GM18508 (cell line): ENCODE data around the gene CBR4.
A peak's percentile ranks its signal among the peaks of the same experiment; 100 is the strongest.

Experiments
- ATAC-seq: cut with Tn5 transposase; IDR thresholded peaks from one replicate; pipeline ENCODE4 v1.9.1; 2021; ENCODE audit warnings: moderate number of reproducible peaks; ENCODE audit not compliant: insufficient read depth, unreplicated experiment

CBR4 gene

DNA sequence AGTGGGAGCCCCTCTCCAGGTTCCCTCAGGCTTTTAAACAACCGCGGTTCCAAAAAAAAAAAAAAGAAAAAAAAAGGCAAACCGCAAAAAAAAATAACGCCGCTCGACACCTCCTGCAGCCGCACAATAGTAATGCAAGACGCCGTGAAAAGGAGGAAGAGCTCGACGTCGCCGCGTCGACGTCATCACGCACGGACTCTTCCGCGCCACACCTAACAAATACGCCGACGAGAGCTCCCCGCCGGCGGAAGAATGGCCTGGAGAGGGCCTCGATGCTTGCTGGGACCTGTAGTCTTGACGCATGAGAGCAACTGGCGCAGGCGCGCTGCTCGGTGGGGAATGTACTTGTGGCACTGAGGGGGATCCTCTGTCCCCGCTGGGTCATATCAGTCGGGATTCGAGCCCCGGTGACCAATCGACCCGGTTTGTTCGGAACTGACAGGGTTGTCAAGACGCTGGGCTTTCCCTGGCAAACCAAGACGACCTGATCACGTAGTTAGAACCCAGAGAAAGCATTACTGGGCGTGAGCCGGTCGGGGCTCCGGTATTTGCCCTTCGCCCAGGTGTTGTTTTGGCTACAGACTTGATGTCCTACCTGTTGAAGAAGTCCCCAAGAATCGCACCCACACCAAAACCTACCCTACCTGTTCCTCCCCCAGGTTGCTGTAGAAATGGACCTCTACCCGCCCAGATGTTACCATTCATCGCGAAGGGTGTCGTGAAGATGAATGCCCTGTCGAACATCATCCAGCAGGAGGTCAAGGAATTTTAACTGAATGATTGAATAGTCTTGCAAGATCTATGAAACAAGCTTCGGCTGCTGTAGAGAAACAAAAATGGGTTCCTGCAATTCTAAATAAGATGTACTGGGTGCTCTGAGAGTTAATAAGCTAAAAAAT, at the start of gene CBR4:
CBR4 (minus strand) TSS at position 131 of the 899 bp plus-strand sequence. CDS start 166 bp downstream, outside the sequence.
- peak; percentile 96 for ATAC-seq

DNA sequence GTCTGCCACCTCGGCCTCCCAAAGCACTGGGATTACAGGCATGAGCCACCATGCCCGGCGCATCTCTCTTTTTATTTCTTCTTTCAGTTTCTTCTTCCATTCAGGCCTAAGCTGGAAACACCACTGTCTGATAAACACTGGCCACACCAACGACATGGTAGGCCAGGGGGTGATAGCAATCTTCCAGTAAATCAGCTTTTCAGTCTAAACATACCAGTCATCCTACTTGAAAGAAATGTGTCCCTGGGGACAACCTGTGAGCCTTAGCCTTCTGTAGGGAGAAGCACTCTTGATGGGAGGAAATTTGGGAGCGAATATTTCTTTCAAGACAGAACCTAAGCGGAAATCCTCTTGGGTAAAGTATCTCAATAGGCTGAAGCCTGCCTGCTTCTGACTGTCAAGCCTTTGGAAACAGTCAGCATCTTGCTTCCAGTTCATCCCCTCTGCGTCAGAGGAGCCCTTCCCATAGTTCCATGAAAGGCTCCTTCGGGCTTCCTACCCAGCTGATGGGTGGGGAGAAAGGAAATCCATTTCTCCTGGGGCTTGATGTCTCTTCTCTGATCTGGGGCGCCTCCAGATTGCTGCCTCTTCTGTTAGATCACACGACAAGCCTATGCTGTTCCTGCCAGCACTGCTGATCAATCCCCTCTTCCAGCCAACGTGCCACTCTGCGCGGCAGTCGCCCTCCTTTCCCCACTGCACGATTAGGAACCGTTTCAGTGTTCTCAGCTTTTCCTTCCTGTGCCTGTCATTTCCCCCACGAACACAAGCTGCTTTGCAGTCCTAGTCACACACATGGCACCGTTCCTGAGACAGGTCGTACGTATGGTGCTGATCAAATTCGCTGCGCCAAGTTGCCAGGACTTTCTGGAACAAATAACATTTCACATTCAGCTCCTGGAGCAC, 49.5 kb upstream of the CBR4 start:
- no peak for ATAC-seq

DNA sequence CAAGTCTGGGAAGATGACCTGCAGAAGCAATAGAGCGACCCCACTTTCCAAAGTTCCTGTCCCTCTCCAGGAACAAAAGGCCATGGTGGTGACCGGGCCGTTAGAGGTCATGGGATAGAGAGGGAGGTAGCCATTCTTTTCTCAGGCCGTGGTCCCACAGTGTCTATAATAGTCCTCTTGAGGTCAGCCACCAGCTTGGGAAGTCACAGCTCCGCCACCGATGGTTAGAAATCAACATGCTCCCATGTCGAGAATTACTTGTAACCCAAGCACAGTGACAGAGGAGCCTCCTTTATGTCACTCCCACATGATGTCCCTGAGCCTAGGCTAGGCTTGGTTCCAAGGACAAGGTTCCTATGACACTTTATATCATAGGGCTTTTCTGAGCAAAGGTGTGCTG, 48.3 kb upstream of the CBR4 start:
- ATAC-seq = no peak

DNA sequence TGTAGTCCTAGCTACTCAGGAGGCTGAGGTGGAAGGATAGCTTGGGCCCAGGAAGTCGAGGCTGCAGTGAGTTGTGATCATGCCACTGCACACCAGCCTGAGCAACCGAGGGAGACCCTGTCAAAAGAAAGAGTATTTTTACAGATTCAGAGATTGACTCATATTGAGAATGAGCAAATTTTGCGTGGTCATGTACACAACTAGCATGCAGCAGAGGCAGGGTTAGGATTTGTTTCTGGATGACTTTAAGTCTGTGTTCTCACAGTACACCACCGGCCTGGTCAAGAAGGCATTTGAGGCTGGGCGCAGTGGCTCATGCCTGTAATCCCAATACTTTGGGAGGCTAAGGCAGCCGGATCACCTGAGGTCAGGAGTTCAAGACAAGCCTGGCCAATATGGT, 44.8 kb upstream of the CBR4 start:
- ATAC-seq = peak; percentile 86

DNA sequence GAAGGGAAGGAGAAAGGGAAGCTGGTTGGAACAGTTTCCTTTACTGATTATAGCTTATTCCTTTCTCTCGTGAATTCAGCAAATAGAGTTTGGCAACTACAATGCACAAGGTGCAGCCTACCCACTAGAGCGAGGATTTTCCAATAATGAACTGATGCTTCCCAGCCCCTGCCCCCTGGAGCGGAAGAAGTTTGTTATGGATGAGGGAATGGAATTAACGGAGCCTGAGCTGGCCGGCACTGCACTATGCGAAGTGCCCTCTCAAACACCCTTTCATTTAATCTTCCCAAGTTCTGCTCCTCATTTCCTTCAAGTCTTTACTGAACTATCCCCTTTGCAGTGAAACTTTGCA, 42.5 kb upstream of the CBR4 start:
- ATAC-seq = no peak

DNA sequence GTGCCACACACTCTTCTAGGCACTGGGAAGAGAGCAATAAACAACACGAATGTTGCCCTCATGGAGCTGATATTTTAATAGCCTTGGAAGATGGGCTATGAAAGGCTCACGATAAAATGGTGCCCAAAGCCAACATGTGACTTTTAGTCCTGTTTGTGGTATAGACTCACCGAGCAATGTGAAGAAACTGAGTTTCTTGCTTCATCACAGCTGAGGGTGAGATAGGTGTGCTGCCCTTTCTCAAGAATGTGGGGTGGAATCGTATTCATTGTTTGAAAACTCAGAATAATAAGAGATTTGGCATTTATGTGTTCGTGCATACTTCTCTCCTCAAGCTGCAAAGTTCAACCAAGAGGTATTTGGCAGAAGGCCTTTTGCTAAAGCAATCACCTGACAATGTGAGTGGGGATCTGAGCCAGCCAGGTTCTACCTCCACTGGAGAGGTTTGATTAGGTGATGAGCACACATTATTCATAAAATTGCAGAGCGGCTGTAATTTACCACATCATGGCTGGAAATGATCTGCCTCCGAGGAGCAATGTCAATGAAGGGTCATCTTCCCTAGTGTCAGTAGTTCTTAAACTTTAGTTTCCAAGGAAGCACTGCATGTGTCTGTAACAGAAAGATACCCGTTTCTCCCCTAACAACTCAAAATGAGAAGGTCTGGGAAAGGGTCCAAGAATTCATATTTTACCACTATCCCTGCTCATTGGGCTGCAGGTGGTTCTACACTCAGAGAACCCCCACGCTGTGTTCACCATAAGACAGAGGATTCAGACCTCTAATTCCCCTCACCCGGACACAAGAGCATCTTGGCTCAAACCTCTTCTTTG, 41.9 kb upstream of the CBR4 start:
- ATAC-seq = no peak

DNA sequence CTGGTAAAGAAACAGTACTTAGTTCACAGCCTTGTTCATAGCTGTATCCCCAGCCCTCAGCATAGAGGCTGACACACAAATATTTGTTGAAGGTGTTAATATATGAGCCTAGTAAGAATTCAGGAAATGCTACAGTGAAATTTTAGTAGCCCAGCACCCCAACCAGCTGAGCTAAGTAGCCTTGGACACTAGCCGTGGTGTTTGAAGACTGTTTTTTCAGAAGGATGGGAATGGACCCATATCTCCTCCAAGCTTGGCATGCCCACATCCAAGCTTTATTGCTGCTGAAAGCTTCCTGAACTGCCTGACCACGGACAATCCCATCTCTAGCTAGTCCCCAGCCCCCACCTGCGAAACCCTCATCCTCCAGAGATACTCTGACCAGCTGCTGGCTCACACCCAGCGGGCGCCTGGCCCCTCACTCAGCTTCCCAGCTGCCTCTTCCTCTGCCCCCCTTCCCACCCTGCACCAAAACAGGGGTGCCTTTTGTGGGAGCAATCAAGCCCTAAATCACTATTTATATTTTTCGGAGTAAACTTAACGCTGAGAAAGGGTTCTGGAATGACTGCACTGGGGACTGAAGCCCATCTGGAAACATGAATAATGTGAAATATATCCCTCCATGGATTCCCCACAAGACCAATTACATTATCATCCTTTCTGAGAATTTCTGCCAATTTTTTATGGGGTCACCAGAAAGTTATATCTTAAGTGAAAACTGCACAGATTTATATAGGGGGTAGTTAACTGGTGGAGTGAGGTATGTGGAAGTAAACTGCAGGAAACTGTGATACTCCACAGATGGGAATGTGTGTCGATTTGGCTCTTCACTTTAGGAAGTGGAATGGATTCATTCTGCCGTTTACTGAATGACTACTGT, 41.1 kb upstream of the CBR4 start:
- no peak for ATAC-seq

DNA sequence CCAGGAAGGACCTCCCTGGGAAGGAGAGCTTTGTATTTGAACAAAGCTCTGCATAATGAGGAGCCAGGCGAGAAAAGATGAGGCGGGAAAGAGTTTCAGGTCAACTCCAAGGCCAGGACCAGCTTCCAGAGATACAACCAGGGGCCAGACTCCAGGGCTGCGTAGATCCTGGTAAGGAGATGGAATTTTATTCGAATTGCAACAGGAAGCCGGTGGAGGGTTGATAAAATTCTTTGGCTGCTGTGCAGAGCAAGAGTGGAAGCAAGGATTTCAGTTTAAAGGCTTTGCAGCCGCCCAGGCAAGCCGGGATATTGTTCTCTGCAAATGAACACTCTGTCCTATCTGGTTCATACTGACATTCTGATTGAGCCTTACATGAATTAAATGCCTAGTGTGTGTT, 40.2 kb upstream of the CBR4 start:
- no peak for ATAC-seq

DNA sequence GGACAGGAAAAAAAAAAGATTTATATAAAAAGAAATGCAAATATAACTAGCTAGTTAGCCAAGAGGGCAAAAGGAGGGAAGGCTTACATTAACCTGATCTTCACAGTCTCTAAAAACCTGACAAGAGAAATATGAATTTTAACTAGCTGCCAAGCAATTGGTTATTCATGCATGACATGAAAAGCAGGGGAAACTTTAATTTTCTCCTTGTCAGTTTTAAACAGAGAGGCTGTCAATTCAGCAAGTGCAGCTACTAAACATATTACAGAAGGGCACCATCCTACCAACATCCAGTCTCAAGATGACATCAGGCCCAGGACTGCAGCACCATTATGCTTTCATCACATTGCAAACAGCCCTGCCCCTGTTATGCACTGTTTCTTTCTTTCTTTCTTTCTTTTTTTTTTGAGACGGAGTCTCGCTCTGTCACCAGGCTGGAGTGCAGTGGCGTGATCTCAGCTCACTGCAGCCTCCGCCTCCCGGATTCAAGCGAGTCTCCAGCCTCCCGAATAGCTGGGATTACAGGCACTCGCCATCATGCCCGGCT, 38.9 kb upstream of the CBR4 start:
- no peak for ATAC-seq

DNA sequence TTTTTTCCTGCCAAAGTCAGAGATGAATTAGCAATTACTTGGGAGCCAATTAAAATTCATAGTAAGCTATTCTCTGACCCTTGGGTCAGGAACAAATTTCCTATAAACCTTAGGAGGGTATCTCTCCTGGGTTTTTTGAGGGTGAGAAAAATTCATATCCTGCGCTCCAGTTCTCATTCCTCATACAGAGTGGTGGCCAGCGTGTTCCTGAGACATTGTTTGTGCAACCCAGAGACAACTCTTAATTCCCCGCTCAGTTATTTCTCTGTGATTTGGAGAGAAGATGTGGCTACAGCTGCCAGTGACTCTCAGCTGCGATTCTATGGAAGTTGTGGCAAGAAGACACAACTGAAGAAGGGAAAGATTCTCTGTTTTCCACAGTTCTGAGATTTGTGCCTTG, 37.9 kb upstream of the CBR4 start:
- no peak for ATAC-seq

DNA sequence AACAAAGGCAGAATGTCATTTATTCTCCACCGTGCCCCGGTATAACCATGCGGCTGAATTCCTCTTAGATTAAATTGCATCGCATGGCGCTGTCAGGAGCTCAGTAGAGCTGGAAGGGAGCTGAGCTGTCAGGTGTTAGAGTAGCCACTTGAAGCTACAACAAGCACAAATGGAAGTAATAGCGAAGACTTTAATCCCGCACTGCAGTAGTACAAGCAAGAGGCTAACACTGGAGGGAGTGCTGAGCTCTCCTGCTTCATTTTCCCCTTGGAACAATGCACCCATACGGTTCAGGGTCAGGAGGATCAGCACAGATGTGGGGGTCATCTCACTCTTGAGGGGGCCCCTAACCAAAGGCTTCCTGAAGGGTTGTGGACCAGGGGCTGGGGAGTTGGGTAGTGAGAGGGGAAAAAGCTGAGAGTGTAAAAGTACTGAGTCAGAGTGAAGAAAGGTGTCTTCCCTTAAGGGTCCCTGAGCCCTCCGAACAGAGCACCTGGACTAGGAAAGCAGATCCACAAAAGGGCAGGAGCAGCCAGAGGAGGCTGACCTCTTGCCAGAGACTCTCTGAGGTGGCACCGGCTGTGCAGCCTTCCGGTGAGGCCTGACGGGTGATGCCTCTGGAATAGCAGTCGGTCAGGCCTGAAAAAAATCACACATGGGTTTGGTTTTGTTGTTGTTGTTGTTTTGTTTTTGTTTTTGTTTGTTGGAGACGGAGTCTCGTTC, 36.0 kb upstream of the CBR4 start:
- ATAC-seq = no peak

DNA sequence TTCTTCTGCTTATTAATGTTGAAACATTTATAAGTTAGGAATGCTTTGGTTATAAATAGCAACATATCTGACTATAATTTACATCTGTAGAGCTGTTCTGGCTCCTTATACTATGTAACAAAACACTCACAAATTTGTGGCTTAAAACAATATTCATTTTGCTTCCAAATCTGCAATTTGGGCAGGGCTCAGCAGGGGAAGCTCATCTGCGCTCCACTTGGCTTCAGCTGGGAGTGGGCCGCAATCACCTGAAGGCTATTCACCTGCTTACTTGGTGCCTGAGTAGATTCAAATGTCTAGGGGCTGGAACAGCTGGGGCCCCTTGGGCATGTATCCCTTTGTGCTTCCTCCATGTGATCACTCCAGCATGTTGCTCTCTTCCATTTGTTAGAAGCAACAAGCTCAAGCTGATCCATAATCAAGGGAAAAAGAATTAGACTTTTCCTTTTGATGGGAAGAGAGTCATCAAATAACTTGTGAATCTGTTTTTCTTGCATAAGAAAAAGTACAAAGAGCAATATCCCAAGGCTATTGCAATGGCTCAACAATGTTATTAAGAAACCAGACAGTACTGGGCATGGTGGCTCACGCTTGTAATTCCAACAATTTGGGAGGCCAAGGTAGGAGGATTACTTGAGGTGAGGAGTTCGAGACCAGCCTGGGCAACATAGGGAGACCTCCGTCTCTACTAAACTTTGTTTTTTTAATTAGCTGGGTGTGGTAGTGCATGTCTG, 34.8 kb upstream of the CBR4 start:
- ATAC-seq = no peak

DNA sequence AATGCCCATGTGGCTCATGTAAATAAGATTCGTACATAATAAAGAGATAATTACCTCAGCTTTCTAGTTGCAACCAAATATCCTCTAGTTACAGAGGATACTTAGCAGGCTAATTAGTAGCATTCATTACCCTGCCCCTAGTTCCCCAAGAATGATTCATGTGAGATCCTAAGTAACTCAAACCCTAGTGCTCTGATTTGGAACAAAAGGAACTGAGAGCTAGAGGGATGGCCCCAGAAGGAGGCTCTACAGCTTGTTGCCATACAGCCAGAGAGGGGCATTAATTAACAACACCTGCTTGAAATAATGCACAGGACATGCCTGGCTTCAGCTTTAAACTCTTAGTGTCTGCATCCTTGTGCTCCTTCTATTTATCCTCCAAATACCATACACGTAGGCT, 32.6 kb upstream of the CBR4 start:
- ATAC-seq = no peak

DNA sequence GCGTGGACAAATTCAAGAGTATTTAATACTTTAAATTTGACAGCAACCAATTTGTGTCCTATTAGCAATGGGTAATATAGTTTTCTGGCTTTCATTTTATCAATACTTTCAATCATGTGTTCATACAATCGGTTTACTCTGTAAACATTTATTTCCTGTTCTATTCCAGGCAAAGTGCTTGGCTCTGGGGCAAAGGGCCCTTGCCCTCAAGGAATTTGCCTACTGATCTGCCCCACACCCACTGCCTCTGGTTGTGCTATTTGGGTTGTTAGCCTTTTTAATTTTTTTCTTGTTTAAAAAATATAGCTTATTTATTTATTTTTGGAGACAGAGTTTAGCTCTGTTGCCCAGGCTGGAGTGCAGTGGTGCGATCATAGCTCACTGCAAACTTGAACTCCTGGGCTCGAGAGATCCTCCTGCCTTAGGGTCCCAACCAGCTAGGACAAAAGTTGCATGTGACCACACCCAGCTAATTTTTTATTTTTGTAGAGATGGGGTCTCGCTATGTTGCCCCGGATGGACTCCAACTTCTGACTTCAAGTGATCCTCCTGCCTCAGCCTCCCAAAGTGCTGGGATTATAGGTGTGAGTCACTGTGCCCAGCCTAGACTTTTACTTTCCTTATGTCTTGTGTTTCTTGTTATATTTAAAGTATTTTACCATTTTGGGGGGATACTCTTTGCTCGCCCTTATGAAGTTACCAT, 30.7 kb upstream of the CBR4 start:
- no peak for ATAC-seq

DNA sequence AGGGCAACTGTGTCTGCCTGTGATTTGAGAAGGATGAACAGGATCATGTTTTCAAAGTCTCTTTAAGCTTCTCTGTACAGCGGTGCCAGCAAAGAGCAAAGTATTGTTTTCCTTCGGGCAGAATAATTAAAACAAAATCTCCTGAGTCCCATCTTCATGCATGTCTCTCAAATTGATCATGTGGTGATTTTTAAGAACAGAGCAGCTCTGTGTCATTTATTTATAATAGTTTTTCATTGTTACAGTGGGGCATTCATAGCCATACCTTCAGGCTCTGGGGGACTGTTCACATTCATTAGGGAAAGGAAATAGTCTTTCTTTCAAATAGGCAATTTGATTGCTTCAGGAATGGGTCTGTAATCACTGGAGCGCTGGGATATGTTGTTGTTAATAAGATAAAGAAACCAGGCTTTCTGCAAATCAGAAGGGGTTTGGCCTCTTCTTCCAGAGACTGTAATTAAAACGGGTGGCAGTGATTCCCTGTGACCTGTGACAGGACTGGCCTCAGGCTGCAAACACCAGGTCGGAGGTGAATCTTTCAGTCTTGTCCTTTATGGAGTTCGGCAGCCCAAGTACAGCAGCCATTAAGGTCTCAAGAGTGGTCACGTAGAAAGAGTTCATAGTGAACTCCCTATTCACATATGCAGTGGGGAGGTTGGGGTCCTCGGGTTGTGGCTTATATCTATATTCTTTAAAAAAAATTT, 29.3 kb upstream of the CBR4 start:
- ATAC-seq = no peak

DNA sequence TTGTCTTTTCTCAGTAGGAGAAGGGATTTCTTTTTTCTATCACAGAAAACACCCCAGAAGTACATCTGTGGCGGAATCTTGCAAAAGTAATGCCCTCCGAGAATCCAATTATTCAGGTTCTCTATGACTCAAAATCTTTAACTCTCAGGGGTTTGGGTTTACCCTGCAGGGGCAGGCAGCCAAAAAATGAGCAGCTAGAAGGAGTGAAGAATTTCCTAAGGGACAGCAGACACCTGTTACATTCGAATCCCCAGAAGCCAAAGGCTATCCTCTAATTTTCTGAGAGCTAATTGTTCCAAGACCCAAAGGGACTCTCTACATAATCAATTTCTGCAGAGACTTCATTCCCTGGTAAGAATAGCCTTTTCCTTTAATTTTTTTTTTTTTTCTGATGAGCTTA, 27.5 kb upstream of the CBR4 start:
- ATAC-seq = no peak
